GM23338 (cell line): ENCODE results near the gene NPHP4. TPM values are rescaled to one million over a fixed set of nuclear protein-coding genes. Genes with fewer than 3 reads are reported as not detected.

Experiments used
- ATAC-seq: fragments of 200-7000 bp; cut with Tn5 transposase; 3 replicates; pipeline ENCODE4 v1.9.1; 2020
- DNase-seq: peaks from one replicate; pipeline ENCODE4 v3.0.0-alpha.2; 2015; ENCODE audit warnings: low spot score
- H2AFZ ChIP-seq: fragments of 200-600 bp; sonication (generic); 2 replicates; pipeline ENCODE4 v1.8.0; 2016; ENCODE audit warnings: antibody characterized with exemption, mild to moderate bottlenecking, moderate library complexity
- H3F3A ChIP-seq: fragments of 200-600 bp; sonication (generic); replicated peaks from 2 replicates; pipeline ENCODE4 v1.8.0; 2017; ENCODE audit warnings: antibody characterized with exemption, mixed run types, low read depth
- H3K27ac ChIP-seq: fragments of 200-600 bp; sonication (generic); 2 replicates; pipeline ENCODE4 v1.6.1; 2016; ENCODE audit warnings: low read depth
- H3K27me3 ChIP-seq: fragments of 200-600 bp; sonication (generic); 2 replicates; pipeline ENCODE4 v1.8.0; 2016; ENCODE audit warnings: mild to moderate bottlenecking, mixed run types, moderate library complexity; ENCODE audit not compliant: insufficient read depth
- H3K36me3 ChIP-seq: fragments of 200-600 bp; sonication (generic); 2 replicates; pipeline ENCODE4 v1.8.0; 2016; ENCODE audit warnings: mild to moderate bottlenecking; ENCODE audit not compliant: insufficient read depth
- H3K4me1 ChIP-seq: fragments of 200-600 bp; sonication (generic); 2 replicates; pipeline ENCODE4 v1.8.0; 2016; ENCODE audit warnings: mild to moderate bottlenecking, moderate library complexity; ENCODE audit not compliant: insufficient read depth
- H3K4me2 ChIP-seq: fragments of 200-600 bp; sonication (generic); 2 replicates; pipeline ENCODE4 v1.7.1; 2017; ENCODE audit warnings: mixed run types
- H3K4me3 ChIP-seq: fragments of 200-600 bp; sonication (generic); 2 replicates; pipeline ENCODE4 v1.6.1; 2016; ENCODE audit warnings: mixed run types
- H3K79me2 ChIP-seq: fragments of 200-600 bp; sonication (generic); replicated peaks from 2 replicates; pipeline ENCODE4 v1.8.0; 2017; ENCODE audit warnings: mild to moderate bottlenecking; ENCODE audit not compliant: insufficient read depth
- H3K9me2 ChIP-seq: fragments of 200-600 bp; sonication (generic); 2 replicates; pipeline ENCODE4 v1.8.0; 2017; ENCODE audit not compliant: insufficient read depth
- H4K20me1 ChIP-seq: fragments of 200-600 bp; sonication (generic); replicated peaks from 2 replicates; pipeline ENCODE4 v1.8.0; 2017; ENCODE audit warnings: mild to moderate bottlenecking; ENCODE audit not compliant: insufficient read depth
- H3K27ac Mint-ChIP-seq: 2 replicates; pipeline ENCODE4 v1.8.0; 2020; ENCODE audit warnings: inconsistent platforms, mild to moderate bottlenecking, moderate library complexity, mixed read lengths
- H3K27me3 Mint-ChIP-seq: 3 replicates; pipeline ENCODE4 v1.8.0; 2022; ENCODE audit warnings: low read depth, mild to moderate bottlenecking, moderate library complexity, mixed read lengths, inconsistent platforms; ENCODE audit not compliant: insufficient read depth, poor library complexity
- H3K36me3 Mint-ChIP-seq: 3 replicates; pipeline ENCODE4 v1.8.0; 2021; ENCODE audit warnings: low read depth, mild to moderate bottlenecking, inconsistent platforms, moderate library complexity, mixed read lengths
- H3K4me1 Mint-ChIP-seq: 3 replicates; pipeline ENCODE4 v1.8.0; 2020; ENCODE audit warnings: mild to moderate bottlenecking, inconsistent platforms, mixed read lengths
- H3K4me3 Mint-ChIP-seq: 3 replicates; pipeline ENCODE4 v1.8.0; 2021; ENCODE audit warnings: moderate library complexity, mild to moderate bottlenecking, inconsistent platforms, mixed read lengths
- H3K9me3 Mint-ChIP-seq: 3 replicates; pipeline ENCODE4 v1.8.0; 2020; ENCODE audit warnings: moderate library complexity, mild to moderate bottlenecking, inconsistent platforms, mixed read lengths
- EZH2phosphoT487 ChIP-seq: fragments of 200-600 bp; sonication (generic); IDR thresholded peaks from one replicate; pipeline ENCODE4 v1.8.1; 2018; ENCODE audit warnings: antibody characterized with exemption; ENCODE audit not compliant: unreplicated experiment
- JUNB ChIP-seq: IDR thresholded peaks from one replicate; pipeline ENCODE4 v1.6.1; 2016; ENCODE audit warnings: antibody characterized with exemption; ENCODE audit not compliant: unreplicated experiment
- REST ChIP-seq: IDR thresholded peaks from one replicate; pipeline ENCODE4 v1.6.1; 2018; ENCODE audit warnings: antibody characterized with exemption; ENCODE audit not compliant: unreplicated experiment
- STAT1 ChIP-seq: IDR thresholded peaks from one replicate; pipeline ENCODE4 v1.6.1; 2016; ENCODE audit warnings: antibody characterized with exemption; ENCODE audit not compliant: unreplicated experiment
- ZNF114 ChIP-seq: fragments of 250-450 bp; sonication (Bioruptor Pico); IDR thresholded peaks from 2 replicates; pipeline ENCODE4 v1.5.0; 2020; ENCODE audit warnings: mild to moderate bottlenecking, moderate library complexity
- ZNF331 ChIP-seq: fragments of 250-450 bp; sonication (Bioruptor Pico); IDR thresholded peaks from 2 replicates; pipeline ENCODE4 v1.5.0; 2020; ENCODE audit warnings: low read depth, mild to moderate bottlenecking, moderate library complexity
- polyA plus RNA-seq: library from polyadenylated mRNA; unstranded; fragments of >200 nt; fragmentation: Nextera tagmentation; extraction: Ambion mirVana; gene quantifications from 2 replicates; pipeline ENCODE4 v1.2.1, GENCODE V29; 2016
- total RNA-seq: library from RNA; depleted of rRNA; stranded (reverse); fragments of >200 nt; shearing (Covaris generic); gene quantifications from 2 replicates; pipeline ENCODE4 v1.2.3, GENCODE V29; 2014
- TF ChIP-seq, protein P1 (sequence below), 2 experiments: fragments of 200-600 bp in 1 of 2; sonication (generic) in 1 of 2; conservative IDR thresholded peaks; 2 replicates each; pipeline versions ENCODE4 v1.5.1 to v1.6.1; 2016 to 2017; ENCODE audit warnings: antibody characterized with exemption in 2 of 2, low read depth in 2 of 2, mild to moderate bottlenecking in 2 of 2, moderate library complexity in 1 of 2

The NPHP4 gene
- total and polyA plus RNA-seq, 2 experiments from 2014 or later = 2.5 to 12.4 TPM

GRCh38 chr1:5990913-5991312 lies 1.3 kb downstream of the NPHP4 start (continued):
- TF ChIP-seq EZH2phosphoT487 (no peak), ZNF114 (CRISPR knock-in tag) (no peak), JUNB (no peak), REST (no peak), STAT1 (no peak)
- TF ChIP-seq, protein P1, sequence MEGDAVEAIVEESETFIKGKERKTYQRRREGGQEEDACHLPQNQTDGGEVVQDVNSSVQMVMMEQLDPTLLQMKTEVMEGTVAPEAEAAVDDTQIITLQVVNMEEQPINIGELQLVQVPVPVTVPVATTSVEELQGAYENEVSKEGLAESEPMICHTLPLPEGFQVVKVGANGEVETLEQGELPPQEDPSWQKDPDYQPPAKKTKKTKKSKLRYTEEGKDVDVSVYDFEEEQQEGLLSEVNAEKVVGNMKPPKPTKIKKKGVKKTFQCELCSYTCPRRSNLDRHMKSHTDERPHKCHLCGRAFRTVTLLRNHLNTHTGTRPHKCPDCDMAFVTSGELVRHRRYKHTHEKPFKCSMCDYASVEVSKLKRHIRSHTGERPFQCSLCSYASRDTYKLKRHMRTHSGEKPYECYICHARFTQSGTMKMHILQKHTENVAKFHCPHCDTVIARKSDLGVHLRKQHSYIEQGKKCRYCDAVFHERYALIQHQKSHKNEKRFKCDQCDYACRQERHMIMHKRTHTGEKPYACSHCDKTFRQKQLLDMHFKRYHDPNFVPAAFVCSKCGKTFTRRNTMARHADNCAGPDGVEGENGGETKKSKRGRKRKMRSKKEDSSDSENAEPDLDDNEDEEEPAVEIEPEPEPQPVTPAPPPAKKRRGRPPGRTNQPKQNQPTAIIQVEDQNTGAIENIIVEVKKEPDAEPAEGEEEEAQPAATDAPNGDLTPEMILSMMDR (conservative IDR thresholded peaks at IDR 0.05; ENCODE audit: low read depth in 2 of 2) = no peak

DNA sequence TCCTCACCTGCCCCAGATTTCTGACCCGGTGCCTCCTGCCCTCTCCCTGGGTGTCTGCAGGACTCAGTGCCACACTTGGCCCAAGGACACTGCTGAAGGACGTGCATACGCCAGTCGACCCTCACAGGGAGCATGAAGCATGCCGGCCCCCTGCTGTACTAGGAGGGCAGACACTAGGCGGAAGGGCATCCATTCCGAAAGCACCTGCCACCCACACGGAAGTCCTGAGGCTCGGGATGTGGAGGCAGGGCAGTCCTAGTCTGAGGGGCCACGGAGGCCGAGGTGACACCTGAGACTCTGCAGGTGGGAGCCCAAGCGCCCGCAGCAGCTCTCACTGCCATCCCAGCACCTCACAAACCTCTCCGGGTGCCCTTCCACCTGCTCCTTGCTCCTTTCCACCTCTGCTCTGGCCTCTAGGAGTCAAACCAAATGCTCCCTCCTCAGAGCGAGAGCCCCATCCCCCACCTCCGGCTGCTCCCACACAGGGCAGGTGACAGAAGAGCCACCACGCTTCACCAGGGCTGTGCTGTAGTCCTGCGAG lies 2.4 kb downstream of the NPHP4 start:
- no peaks in the 10 kb centered on the region for H3K9me3 Mint-ChIP-seq
- ATAC-seq (no peak), DNase-seq (no peak)
- TF ChIP-seq REST (no peak), ZNF331 (CRISPR knock-in tag) (no peak)
- peaks cover 22% of the 10 kb centered on the region for H3K4me1 Mint-ChIP-seq
- Histone ChIP-seq H3K36me3 (no peaks in the 10 kb centered on the region), H4K20me1 (peaks cover 15% of the 10 kb centered on the region), H2AFZ (no peak overlapping the region), H3K79me2 (peaks cover 5% of the 10 kb centered on the region; the same call in 1 of the 2 replicates), H3K27me3 (peaks cover 29% of the 10 kb centered on the region), H3K27ac (no peak overlapping the region), H3K4me2 (no peak overlapping the region), H3K4me3 (no peak overlapping the region), H3F3A (no peaks in the 10 kb centered on the region), H3K9me2 (no peaks in the 10 kb centered on the region), H3K4me1 (peaks cover 12% of the 10 kb centered on the region)
- peaks cover 31% of the 10 kb centered on the region for H3K27me3 Mint-ChIP-seq
- peak overlapping the region; percentile 16; the same call in 1 of the 3 replicates for H3K4me3 Mint-ChIP-seq
- H3K27ac Mint-ChIP-seq = no peak overlapping the region
- peaks cover 4% of the 10 kb centered on the region; the same call in 2 of the 3 replicates for H3K36me3 Mint-ChIP-seq
